GM12878 (cell line): ENCODE data around the gene PRSS16. TPM values are rescaled to one million over a fixed set of nuclear protein-coding genes. Genes with fewer than 3 reads are reported as not detected.

Experiments
- ATAC-seq: fragments of 200-7000 bp; cut with Tn5 transposase; 3 replicates; pipeline ENCODE4 v1.9.1; 2020; ENCODE audit warnings: mild to moderate bottlenecking, moderate library complexity
- BruUV-seq: library from RNA; stranded (reverse); fragments of 400-500 nt; replicated peaks from 2 replicates; lab custom pipeline; 2021; lab: Mats Ljungman, UMichigan
- CTCF ChIA-PET: fragments of 300-600 bp; sonication (Branson Sonifier 250); formaldehyde crosslinking; extraction: SDS; loops from one replicate; lab custom pipeline; 2021; ENCODE audit warnings: inconsistent platforms; lab: Yijun Ruan, JAX
- POLR2A ChIA-PET: fragments of 350-600 bp; formaldehyde crosslinking; extraction: SDS; loops from one replicate; lab custom pipeline; 2021; ENCODE audit warnings: inconsistent platforms; lab: Charles Lee
- RAD21 ChIA-PET: fragments of 300-600 bp; sonication (Branson Sonifier 250); formaldehyde crosslinking; loops from one replicate; lab custom pipeline; 2023; ENCODE audit warnings: antibody characterized with exemption; ENCODE audit not compliant: unreplicated experiment; lab: Charles Lee
- SMC1A ChIA-PET: fragments of 300-600 bp; sonication (Branson Sonifier 250); formaldehyde crosslinking; loops from one replicate; lab custom pipeline; 2023; ENCODE audit not compliant: unreplicated experiment, uncharacterized antibody; lab: Charles Lee
- DNase-seq: peaks from one replicate; pipeline ENCODE4 v3.0.0-alpha.2; 2011; ENCODE audit warnings: low read depth, low spot score
- FAIRE-seq: peaks from 3 replicates; lab custom pipeline; 2011; peaks lifted over from hg19 to GRCh38; lab: Jason Lieb, UNC
- H2AFZ ChIP-seq: 2 replicates; pipeline ENCODE4 v1.6.0; 2011; ENCODE audit warnings: low read depth, low read length, control low read depth; ENCODE audit not compliant: control insufficient read depth
- H3K27ac ChIP-seq: 2 replicates; pipeline ENCODE4 v1.5.1; 2011; ENCODE audit warnings: control low read depth; ENCODE audit not compliant: control insufficient read depth, insufficient read depth
- H3K27me3 ChIP-seq, 2 experiments: replicated peaks in 1 of 2; 2 replicates each; pipeline versions ENCODE4 v1.6.0 to v1.6.1; 2011; ENCODE audit warnings: low read length in 1 of 2; ENCODE audit not compliant: control insufficient read depth in 2 of 2, insufficient read depth in 2 of 2
- H3K36me3 ChIP-seq, 2 experiments: 2 replicates each; pipeline ENCODE4 v1.5.1; 2011; ENCODE audit warnings: low read length in 1 of 2; ENCODE audit not compliant: control insufficient read depth in 2 of 2, insufficient read depth in 2 of 2
- H3K4me1 ChIP-seq: 2 replicates; pipeline ENCODE4 v1.6.1; 2011; ENCODE audit warnings: mild to moderate bottlenecking, low read length, moderate library complexity, mixed read lengths; ENCODE audit not compliant: control insufficient read depth, insufficient read depth
- H3K4me2 ChIP-seq: 2 replicates; pipeline ENCODE4 v1.6.0; 2011; ENCODE audit warnings: control low read depth; ENCODE audit not compliant: control insufficient read depth, insufficient read depth
- H3K4me3 ChIP-seq: fragments of 200-600 bp; sonication (generic); 2 replicates; pipeline ENCODE4 v1.5.1; 2016
- H3K79me2 ChIP-seq: 2 replicates; pipeline ENCODE4 v1.6.0; 2011; ENCODE audit warnings: low read length; ENCODE audit not compliant: control insufficient read depth, insufficient read depth
- H3K9ac ChIP-seq: 2 replicates; pipeline ENCODE4 v1.8.0; 2011; ENCODE audit warnings: low read length, control low read depth, mixed read lengths; ENCODE audit not compliant: control insufficient read depth, insufficient read depth
- H3K9me3 ChIP-seq: replicated peaks from 3 replicates; pipeline ENCODE4 v1.5.1; 2011; ENCODE audit warnings: mild to moderate bottlenecking, low read length; ENCODE audit not compliant: control insufficient read depth, insufficient read depth
- H4K20me1 ChIP-seq: 2 replicates; pipeline ENCODE4 v1.6.0; 2011; ENCODE audit not compliant: control insufficient read depth, insufficient read depth
- CHD1 ChIP-seq: IDR thresholded peaks from 2 replicates; pipeline ENCODE4 v1.6.1; 2012; ENCODE audit warnings: low read depth, low read length, improper control_type of control experiment
- HCFC1 ChIP-seq: fragments of 150-350 bp; IDR thresholded peaks from 2 replicates; pipeline ENCODE4 v1.6.1; 2014; ENCODE audit warnings: low read length
- HDAC6 ChIP-seq: fragments of 200-600 bp; sonication (generic); IDR thresholded peaks from one replicate; pipeline ENCODE4 v1.8.0; 2017; ENCODE audit warnings: antibody characterized with exemption; ENCODE audit not compliant: unreplicated experiment
- MTA3 ChIP-seq: IDR thresholded peaks from 2 replicates; pipeline ENCODE4 v1.6.1; 2012; ENCODE audit warnings: low read length, inconsistent platforms, borderline replicate concordance
- SIN3A ChIP-seq: IDR thresholded peaks from 2 replicates; pipeline ENCODE4 v1.6.1; 2012; ENCODE audit warnings: low read depth, low read length, improper control_type of control experiment
- SMARCA5 ChIP-seq: fragments of 450-650 bp; IDR thresholded peaks from 2 replicates; pipeline ENCODE4 v1.6.1; 2017; ENCODE audit warnings: mild to moderate bottlenecking
- STAT1 ChIP-seq: fragments of 450-650 bp; conservative IDR thresholded peaks from 2 replicates; pipeline ENCODE4 v1.6.1; 2014; ENCODE audit warnings: antibody characterized with exemption, mild to moderate bottlenecking
- TARDBP ChIP-seq: IDR thresholded peaks from 2 replicates; pipeline ENCODE4 v1.6.1; 2016; ENCODE audit warnings: borderline replicate concordance
- TBL1XR1 ChIP-seq: IDR thresholded peaks from 2 replicates; pipeline ENCODE4 v1.6.1; 2012; ENCODE audit warnings: low read depth, low read length, improper control_type of control experiment
- WGBS: methylation state at CpG from one replicate; pipeline ENCODE4 v1.1.6; 2016; ENCODE audit warnings: low lambda C conversion rate; ENCODE audit not compliant: insufficient replicate concordance, insufficient coverage; ENCODE audit errors: missing lambda C conversion rate; 5-methylcytosine and 5-hydroxymethylcytosine counted together
- in situ Hi-C: fragments of 300-500 bp; cut with MboI; formaldehyde crosslinking; loops from 9 replicates; pipeline ENCODE4 v1.14.3; 2018; ENCODE audit warnings: mixed read lengths
- intact Hi-C: fragments of 100-400 bp; cut with micrococcal nuclease; formaldehyde crosslinking; loops from one replicate; pipeline ENCODE4 v1.14.2; 2022; ENCODE audit not compliant: unreplicated experiment
- polyA plus RNA-seq, 11 experiments: library from polyadenylated mRNA; depleted of rRNA in 4 of 11; unstranded in 6 of 11; stranded (reverse) in 5 of 11; fragments of >200 nt; fragmentation: Nextera tagmentation in 4 of 11; fragmentation: Illumina TruSeq in 1 of 11; extraction: Ambion mirVana in 4 of 11; extraction: Trizol in 1 of 11; gene quantifications; 1 replicate in 1 of 11; 2 replicates in 10 of 11; pipeline versions ENCODE4 v1.2.1 to v1.2.3, GENCODE V29; 2011 to 2016; ENCODE audit warnings: inconsistent platforms in 2 of 11, missing spikeins in 2 of 11, low read depth in 1 of 11
- total RNA-seq, 4 experiments: library from RNA; depleted of rRNA in 3 of 4; stranded (reverse); fragments of >200 nt in 3 of 4; fragmentation: Illumina TruSeq in 1 of 4; extraction: Trizol in 1 of 4; gene quantifications; 2 replicates each; pipeline versions ENCODE4 v1.2.1 to v1.2.3, GENCODE V29; 2013 to 2021
- TF ChIP-seq, protein P1 (sequence below): fragments of 450-650 bp; IDR thresholded peaks from 2 replicates; pipeline ENCODE4 v1.6.1; 2017; ENCODE audit warnings: mild to moderate bottlenecking
- TF ChIP-seq, protein P2 (sequence below): fragments of 450-650 bp; IDR thresholded peaks from 2 replicates; pipeline ENCODE4 v1.6.1; 2018; ENCODE audit warnings: borderline replicate concordance, mild to moderate bottlenecking; ENCODE audit not compliant: partially characterized antibody
- TF ChIP-seq, protein P3 (sequence below): fragments of 150-350 bp; IDR thresholded peaks from 2 replicates; pipeline ENCODE4 v1.6.1; 2016; ENCODE audit warnings: low read depth, low read length
- TF ChIP-seq, protein P4 (sequence below): IDR thresholded peaks from 2 replicates; pipeline ENCODE4 v1.6.1; 2012; ENCODE audit warnings: low read depth, low read length, improper control_type of control experiment

Gene PRSS16
- total and polyA plus RNA-seq, 10 of the 15 experiments (the other 5 are each of a cell fraction or from before 2014, with no cell fraction given) = 2.1 to 12.8 (median 6.6) TPM

DNA sequence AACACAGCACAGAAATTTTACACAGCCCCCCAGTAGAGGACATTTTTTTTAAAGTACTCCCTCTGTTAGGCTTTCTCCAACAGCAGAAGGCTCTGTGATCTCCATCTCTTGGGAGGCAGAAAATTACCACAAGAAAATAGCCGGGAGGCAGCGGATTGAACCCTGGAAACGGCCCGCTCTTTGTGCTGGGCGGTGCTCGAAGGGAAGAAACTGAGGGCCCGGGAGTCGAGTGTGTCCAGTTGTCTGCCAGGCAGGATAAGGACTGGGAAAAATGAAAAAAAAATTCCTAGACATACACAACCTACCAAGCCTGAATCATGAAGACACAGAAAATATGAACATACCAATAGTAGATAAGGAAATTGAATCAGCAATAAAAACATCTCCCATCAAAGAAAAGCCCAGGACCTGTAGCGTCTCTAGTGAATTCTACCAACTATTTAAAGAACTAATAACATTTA is 33.1 kb downstream of the PRSS16 start:
- RAD21 ChIA-PET = no interaction called here
- WGBS = 54% methylated on average over 9 of the region's 9 CpGs
- H4K20me1 ChIP-seq = no peaks in the 10 kb centered on the region
- H3K9me3 ChIP-seq = peaks cover 9% of the 10 kb centered on the region; the same call in 2 of the 3 replicates
- H3K27ac ChIP-seq = no peak overlapping the region
- ATAC-seq = peak; percentile 44
- DNase-seq = no peak
- no TSS peak for BruUV-seq
- TF ChIP-seq STAT1 (no peak), MTA3 (no peak), HDAC6 (no peak), TBL1XR1 (no peak), CHD1 (no peak), SIN3A (no peak), TARDBP (no peak), HCFC1 (no peak), SMARCA5 (no peak)
- TF ChIP-seq, protein P1, sequence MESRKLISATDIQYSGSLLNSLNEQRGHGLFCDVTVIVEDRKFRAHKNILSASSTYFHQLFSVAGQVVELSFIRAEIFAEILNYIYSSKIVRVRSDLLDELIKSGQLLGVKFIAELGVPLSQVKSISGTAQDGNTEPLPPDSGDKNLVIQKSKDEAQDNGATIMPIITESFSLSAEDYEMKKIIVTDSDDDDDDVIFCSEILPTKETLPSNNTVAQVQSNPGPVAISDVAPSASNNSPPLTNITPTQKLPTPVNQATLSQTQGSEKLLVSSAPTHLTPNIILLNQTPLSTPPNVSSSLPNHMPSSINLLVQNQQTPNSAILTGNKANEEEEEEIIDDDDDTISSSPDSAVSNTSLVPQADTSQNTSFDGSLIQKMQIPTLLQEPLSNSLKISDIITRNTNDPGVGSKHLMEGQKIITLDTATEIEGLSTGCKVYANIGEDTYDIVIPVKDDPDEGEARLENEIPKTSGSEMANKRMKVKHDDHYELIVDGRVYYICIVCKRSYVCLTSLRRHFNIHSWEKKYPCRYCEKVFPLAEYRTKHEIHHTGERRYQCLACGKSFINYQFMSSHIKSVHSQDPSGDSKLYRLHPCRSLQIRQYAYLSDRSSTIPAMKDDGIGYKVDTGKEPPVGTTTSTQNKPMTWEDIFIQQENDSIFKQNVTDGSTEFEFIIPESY = no peak
- TF ChIP-seq, protein P2, sequence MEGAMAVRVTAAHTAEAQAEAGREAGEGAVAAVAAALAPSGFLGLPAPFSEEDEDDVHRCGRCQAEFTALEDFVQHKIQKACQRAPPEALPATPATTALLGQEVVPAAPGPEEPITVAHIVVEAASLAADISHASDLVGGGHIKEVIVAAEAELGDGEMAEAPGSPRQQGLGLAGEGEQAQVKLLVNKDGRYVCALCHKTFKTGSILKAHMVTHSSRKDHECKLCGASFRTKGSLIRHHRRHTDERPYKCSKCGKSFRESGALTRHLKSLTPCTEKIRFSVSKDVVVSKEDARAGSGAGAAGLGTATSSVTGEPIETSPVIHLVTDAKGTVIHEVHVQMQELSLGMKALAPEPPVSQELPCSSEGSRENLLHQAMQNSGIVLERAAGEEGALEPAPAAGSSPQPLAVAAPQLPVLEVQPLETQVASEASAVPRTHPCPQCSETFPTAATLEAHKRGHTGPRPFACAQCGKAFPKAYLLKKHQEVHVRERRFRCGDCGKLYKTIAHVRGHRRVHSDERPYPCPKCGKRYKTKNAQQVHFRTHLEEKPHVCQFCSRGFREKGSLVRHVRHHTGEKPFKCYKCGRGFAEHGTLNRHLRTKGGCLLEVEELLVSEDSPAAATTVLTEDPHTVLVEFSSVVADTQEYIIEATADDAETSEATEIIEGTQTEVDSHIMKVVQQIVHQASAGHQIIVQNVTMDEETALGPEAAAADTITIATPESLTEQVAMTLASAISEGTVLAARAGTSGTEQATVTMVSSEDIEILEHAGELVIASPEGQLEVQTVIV = no peak
- TF ChIP-seq, protein P3, sequence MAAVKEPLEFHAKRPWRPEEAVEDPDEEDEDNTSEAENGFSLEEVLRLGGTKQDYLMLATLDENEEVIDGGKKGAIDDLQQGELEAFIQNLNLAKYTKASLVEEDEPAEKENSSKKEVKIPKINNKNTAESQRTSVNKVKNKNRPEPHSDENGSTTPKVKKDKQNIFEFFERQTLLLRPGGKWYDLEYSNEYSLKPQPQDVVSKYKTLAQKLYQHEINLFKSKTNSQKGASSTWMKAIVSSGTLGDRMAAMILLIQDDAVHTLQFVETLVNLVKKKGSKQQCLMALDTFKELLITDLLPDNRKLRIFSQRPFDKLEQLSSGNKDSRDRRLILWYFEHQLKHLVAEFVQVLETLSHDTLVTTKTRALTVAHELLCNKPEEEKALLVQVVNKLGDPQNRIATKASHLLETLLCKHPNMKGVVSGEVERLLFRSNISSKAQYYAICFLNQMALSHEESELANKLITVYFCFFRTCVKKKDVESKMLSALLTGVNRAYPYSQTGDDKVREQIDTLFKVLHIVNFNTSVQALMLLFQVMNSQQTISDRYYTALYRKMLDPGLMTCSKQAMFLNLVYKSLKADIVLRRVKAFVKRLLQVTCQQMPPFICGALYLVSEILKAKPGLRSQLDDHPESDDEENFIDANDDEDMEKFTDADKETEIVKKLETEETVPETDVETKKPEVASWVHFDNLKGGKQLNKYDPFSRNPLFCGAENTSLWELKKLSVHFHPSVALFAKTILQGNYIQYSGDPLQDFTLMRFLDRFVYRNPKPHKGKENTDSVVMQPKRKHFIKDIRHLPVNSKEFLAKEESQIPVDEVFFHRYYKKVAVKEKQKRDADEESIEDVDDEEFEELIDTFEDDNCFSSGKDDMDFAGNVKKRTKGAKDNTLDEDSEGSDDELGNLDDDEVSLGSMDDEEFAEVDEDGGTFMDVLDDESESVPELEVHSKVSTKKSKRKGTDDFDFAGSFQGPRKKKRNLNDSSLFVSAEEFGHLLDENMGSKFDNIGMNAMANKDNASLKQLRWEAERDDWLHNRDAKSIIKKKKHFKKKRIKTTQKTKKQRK = no peak
- TF ChIP-seq, protein P4, sequence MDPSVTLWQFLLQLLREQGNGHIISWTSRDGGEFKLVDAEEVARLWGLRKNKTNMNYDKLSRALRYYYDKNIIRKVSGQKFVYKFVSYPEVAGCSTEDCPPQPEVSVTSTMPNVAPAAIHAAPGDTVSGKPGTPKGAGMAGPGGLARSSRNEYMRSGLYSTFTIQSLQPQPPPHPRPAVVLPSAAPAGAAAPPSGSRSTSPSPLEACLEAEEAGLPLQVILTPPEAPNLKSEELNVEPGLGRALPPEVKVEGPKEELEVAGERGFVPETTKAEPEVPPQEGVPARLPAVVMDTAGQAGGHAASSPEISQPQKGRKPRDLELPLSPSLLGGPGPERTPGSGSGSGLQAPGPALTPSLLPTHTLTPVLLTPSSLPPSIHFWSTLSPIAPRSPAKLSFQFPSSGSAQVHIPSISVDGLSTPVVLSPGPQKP = no peak
- H3K4me2 ChIP-seq = peak overlapping the region; percentile 69
- H3K4me3 ChIP-seq = peak overlapping the region; percentile 66; the same call in 1 of the 2 replicates
- no peaks in the 10 kb centered on the region for H3K36me3 ChIP-seq
- H2AFZ ChIP-seq = no peak overlapping the region; the same call in 1 of the 2 replicates
- no peaks in the 10 kb centered on the region; a peak in 1 of 4 replicates for H3K27me3 ChIP-seq
- CTCF ChIA-PET = no interaction called here
- H3K79me2 ChIP-seq = no peaks in the 10 kb centered on the region
- H3K9ac ChIP-seq = no peak overlapping the region; the same call in 1 of the 2 replicates
- H3K4me1 ChIP-seq = no peaks in the 10 kb centered on the region; the same call in 1 of the 2 replicates
- POLR2A ChIA-PET = interaction anchor here (1.0 kb wide), 1 partner anchor 26 kb away, joined by 4 read pairs; no protein-coding TSS in a partner anchor
- FAIRE-seq = no peak
- SMC1A ChIA-PET = no interaction called here
- intact Hi-C loops (no loop called here), in situ Hi-C loops (no loop called here)
